ENCODE measurements around the gene DTX2.
A peak's percentile ranks its signal among the peaks of the same experiment; 100 is the strongest.
"Not testable (repeated sequence)": the region's sequence is repeated elsewhere in the genome, so short reads cannot be mapped to it uniquely, and the experiment has no call there.

The DTX2 gene

GRCh38 chr7:76543197-76543596 is 81.7 kb downstream of the DTX2 start, which contains the start of gene SPDYE16:
Gene SPDYE16, minus strand, starts transcription at chr7:76543297. Its CDS starts 1,838 bp downstream, at chr7:76541459.
- not testable (repeated sequence) for H3K27me3 ChIP-seq (replicated peaks; ENCODE audit: control insufficient read depth, insufficient read depth, low read length); DNase-seq (ENCODE audit: extremely low read depth, insufficient read length); H3K4me3 ChIP-seq (replicated peaks; ENCODE audit: low read depth, low read length); H3K36me3 ChIP-seq (ENCODE audit: control insufficient read depth, insufficient read depth, low read length)

GRCh38 chr7:76549025-76549854 is 87.7 kb downstream of the DTX2 start:
- H3K4me3 ChIP-seq (replicated peaks; ENCODE audit: low read depth, low read length) = peak overlapping the region; percentile 75
- H3K36me3 ChIP-seq (ENCODE audit: control insufficient read depth, insufficient read depth, low read length); H3K27me3 ChIP-seq (replicated peaks; ENCODE audit: control insufficient read depth, insufficient read depth, low read length): not testable (repeated sequence)
- peak; percentile 89 for DNase-seq (ENCODE audit: extremely low read depth, insufficient read length)

GRCh38 chr7:76549855-76550248 is 88.3 kb downstream of the DTX2 start:
- H3K36me3 ChIP-seq (ENCODE audit: control insufficient read depth, insufficient read depth, low read length); H3K27me3 ChIP-seq (replicated peaks; ENCODE audit: control insufficient read depth, insufficient read depth, low read length); DNase-seq (ENCODE audit: extremely low read depth, insufficient read length): not testable (repeated sequence)
- H3K4me3 ChIP-seq (replicated peaks; ENCODE audit: low read depth, low read length) = peak overlapping the region; percentile 75

- not testable (repeated sequence) for DNase-seq (ENCODE audit: extremely low read depth, insufficient read length); H3K36me3 ChIP-seq (ENCODE audit: control insufficient read depth, insufficient read depth, low read length); H3K27me3 ChIP-seq (replicated peaks; ENCODE audit: control insufficient read depth, insufficient read depth, low read length); H3K4me3 ChIP-seq (replicated peaks; ENCODE audit: low read depth, low read length)
Measured at GRCh38 chr7:76551992-76552391, 90.5 kb downstream of the DTX2 start.

Measured in GM06990 (cell line).